DOHH2 (cell line): ENCODE measurements around the gene USP34.
A peak's percentile ranks its signal among the peaks of the same experiment; 100 is the strongest.
"Not testable (repeated sequence)": the region's sequence is repeated elsewhere in the genome, so short reads cannot be mapped to it uniquely, and the experiment has no call there.

Experiments used
- H3F3A ChIP-seq: fragments of 200-600 bp; sonication (generic), shearing (Covaris generic); 2 replicates; pipeline ENCODE4 v1.6.0; 2016; ENCODE audit warnings: antibody characterized with exemption, mild to moderate bottlenecking; ENCODE audit not compliant: control insufficient read depth, insufficient read depth
- H3K27ac ChIP-seq: fragments of 200-600 bp; sonication (generic); 2 replicates; pipeline ENCODE4 v1.5.1; 2014; ENCODE audit warnings: low read depth, mild to moderate bottlenecking, low read length, moderate library complexity
- H3K27me3 ChIP-seq: fragments of 200-600 bp; sonication (generic); 2 replicates; pipeline ENCODE4 v1.6.1; 2014; ENCODE audit warnings: mild to moderate bottlenecking, low read length, mixed read lengths; ENCODE audit not compliant: control insufficient read depth
- H3K36me3 ChIP-seq: fragments of 200-600 bp; sonication (generic); 2 replicates; pipeline ENCODE4 v1.6.1; 2014; ENCODE audit warnings: mild to moderate bottlenecking, low read length, moderate library complexity, mixed read lengths; ENCODE audit not compliant: control insufficient read depth
- H3K4me1 ChIP-seq: fragments of 200-600 bp; sonication (generic); 2 replicates; pipeline ENCODE4 v1.6.1; 2014; ENCODE audit warnings: mild to moderate bottlenecking, low read length, mixed read lengths; ENCODE audit not compliant: control insufficient read depth
- H3K4me2 ChIP-seq: fragments of 200-600 bp; sonication (generic); 2 replicates; pipeline ENCODE4 v1.6.0; 2014; ENCODE audit warnings: mild to moderate bottlenecking, low read length, moderate library complexity
- H3K4me3 ChIP-seq: fragments of 200-600 bp; sonication (generic); 2 replicates; pipeline ENCODE4 v1.5.1; 2014; ENCODE audit warnings: mild to moderate bottlenecking, low read length, mixed read lengths
- H3K79me2 ChIP-seq: fragments of 200-600 bp; sonication (generic); 2 replicates; pipeline ENCODE4 v1.6.1; 2014; ENCODE audit warnings: mild to moderate bottlenecking, low read length, mixed read lengths; ENCODE audit not compliant: control insufficient read depth
- H3K9me2 ChIP-seq: fragments of 200-600 bp; sonication (generic); replicated peaks from 2 replicates; pipeline ENCODE4 v1.6.1; 2014; ENCODE audit warnings: mild to moderate bottlenecking, low read length, mixed read lengths; ENCODE audit not compliant: control insufficient read depth
- H3K9me3 ChIP-seq: fragments of 200-600 bp; sonication (generic); 2 replicates; pipeline ENCODE4 v1.6.1; 2014; ENCODE audit warnings: antibody characterized with exemption, low read length, mixed read lengths; ENCODE audit not compliant: control insufficient read depth, insufficient read depth
- H4K20me1 ChIP-seq: fragments of 200-600 bp; sonication (generic); 2 replicates; pipeline ENCODE4 v1.6.0; 2014; ENCODE audit warnings: low read depth, mild to moderate bottlenecking, antibody characterized with exemption, low read length, moderate library complexity; ENCODE audit not compliant: control insufficient read depth, insufficient read depth
- EZH2phosphoT487 ChIP-seq: fragments of 200-600 bp; sonication (generic); IDR thresholded peaks from 2 replicates; pipeline ENCODE4 v1.6.1; 2017; ENCODE audit warnings: borderline replicate concordance, mild to moderate bottlenecking, antibody characterized with exemption, low read length, moderate library complexity, mixed read lengths
- TF ChIP-seq, protein P1 (sequence below): fragments of 200-600 bp; sonication (generic); IDR thresholded peaks from one replicate; pipeline ENCODE4 v1.5.1; 2014; ENCODE audit warnings: antibody characterized with exemption, mild to moderate bottlenecking, low read depth, low read length; ENCODE audit not compliant: poor library complexity, severe bottlenecking

Gene USP34

DNA sequence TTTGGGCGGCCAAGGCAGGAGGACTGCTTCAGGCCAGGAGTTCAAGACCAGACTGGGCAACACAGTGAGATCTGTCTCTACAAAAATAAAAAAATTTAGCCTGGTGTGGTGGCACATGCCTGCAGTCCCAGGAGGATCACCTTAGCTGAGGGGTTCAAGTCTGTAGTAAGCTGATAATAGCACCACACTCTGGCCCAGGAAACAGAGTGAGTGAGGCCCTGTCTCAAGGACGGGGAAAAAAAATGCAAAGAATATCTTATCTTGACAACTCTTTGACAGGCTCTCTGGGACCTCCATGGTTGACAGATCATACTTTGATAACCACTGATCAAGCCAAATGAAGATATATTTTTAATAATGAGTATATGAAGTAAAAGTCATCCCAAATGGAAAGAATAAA is 22.7 kb downstream of the USP34 start:
- Histone ChIP-seq H3K79me2 (peaks cover 98% of the 10 kb centered on the region), H3K27me3 (no peaks in the 10 kb centered on the region), H3K36me3 (peaks cover 12% of the 10 kb centered on the region; the same call in 1 of the 2 replicates), H3K4me3 (peak overlapping the region; percentile 25), H3K9me3 (no peaks in the 10 kb centered on the region), H3K27ac (peak overlapping the region; percentile 99), H3K4me2 (peak overlapping the region; percentile 99), H3F3A (peaks cover 59% of the 10 kb centered on the region), H4K20me1 (no peaks in the 10 kb centered on the region), H3K9me2 (no peaks in the 10 kb centered on the region), H3K4me1 (peaks cover 96% of the 10 kb centered on the region)
- TF ChIP-seq EZH2phosphoT487, result no peak
- TF ChIP-seq, protein P1, sequence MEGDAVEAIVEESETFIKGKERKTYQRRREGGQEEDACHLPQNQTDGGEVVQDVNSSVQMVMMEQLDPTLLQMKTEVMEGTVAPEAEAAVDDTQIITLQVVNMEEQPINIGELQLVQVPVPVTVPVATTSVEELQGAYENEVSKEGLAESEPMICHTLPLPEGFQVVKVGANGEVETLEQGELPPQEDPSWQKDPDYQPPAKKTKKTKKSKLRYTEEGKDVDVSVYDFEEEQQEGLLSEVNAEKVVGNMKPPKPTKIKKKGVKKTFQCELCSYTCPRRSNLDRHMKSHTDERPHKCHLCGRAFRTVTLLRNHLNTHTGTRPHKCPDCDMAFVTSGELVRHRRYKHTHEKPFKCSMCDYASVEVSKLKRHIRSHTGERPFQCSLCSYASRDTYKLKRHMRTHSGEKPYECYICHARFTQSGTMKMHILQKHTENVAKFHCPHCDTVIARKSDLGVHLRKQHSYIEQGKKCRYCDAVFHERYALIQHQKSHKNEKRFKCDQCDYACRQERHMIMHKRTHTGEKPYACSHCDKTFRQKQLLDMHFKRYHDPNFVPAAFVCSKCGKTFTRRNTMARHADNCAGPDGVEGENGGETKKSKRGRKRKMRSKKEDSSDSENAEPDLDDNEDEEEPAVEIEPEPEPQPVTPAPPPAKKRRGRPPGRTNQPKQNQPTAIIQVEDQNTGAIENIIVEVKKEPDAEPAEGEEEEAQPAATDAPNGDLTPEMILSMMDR, result no peak

DNA sequence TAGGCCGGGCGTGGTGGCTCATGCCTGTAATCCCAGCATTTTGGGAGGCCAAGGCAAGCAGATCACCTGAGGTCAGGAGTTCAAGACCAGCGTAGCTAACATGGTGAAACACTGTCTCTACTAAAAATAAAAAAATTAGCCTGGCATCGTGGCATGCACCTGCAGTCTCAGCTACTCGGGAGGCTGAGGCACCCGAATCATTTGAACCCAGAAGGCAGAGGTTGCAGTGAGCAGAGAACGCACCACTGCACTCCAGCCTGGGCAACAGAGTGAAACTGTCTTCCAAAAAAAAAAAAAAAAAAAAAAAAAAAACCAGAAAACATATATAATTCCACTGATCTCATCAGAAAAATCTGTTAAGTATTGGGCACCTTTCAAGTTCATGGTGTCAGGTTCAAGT is 23.9 kb downstream of the USP34 start:
- H4K20me1 ChIP-seq, H3K9me3 ChIP-seq, H3K27me3 ChIP-seq, H3K9me2 ChIP-seq: not testable (repeated sequence)
- Histone ChIP-seq H3K79me2 (peaks cover 98% of the 10 kb centered on the region), H3K36me3 (peaks cover 17% of the 10 kb centered on the region; the same call in 1 of the 2 replicates), H3K4me3 (peak overlapping the region; percentile 25), H3K4me2 (peak overlapping the region; percentile 99), H3K27ac (peak overlapping the region; percentile 99), H3K4me1 (peaks cover 98% of the 10 kb centered on the region), H3F3A (peaks cover 72% of the 10 kb centered on the region)

DNA sequence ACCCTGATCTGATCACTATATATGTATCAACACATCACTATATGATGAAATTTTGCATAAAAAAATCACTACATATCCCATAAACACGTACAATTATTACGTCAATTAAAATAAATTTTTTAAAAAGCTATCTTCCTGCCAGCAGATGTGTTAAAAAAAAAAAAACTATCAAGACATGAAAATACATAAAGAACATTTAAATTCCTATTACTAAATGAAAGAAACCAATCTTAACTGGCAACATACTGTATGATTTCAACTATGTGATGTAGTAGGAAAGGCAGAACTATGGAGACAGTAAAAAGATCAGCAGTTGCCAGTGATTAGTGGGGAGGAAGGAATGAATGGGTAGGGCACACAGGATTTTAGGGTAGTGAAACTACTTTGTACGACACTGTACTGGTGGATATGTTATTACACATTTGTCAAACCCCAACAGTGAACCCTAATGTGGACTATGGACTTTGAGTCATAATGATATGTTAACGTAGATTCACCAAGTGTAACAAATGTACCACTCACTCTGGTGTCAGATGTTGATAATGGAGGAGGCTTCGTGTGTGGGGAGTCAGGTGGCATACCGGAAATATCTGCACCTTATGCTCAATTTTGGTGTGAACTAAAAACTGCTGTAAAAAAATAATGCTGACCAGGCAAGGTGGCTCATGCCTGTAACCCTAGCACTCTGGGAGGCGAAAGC is 27.4 kb downstream of the USP34 start:
- no peaks in the 10 kb centered on the region for H4K20me1 ChIP-seq
- H3K9me2 ChIP-seq, result no peaks in the 10 kb centered on the region
- peaks cover 98% of the 10 kb centered on the region for H3K79me2 ChIP-seq
- TF ChIP-seq, protein P1, result no peak
- no peak for TF ChIP-seq EZH2phosphoT487
- H3K27me3 ChIP-seq, result no peaks in the 10 kb centered on the region
- no peaks in the 10 kb centered on the region for H3K9me3 ChIP-seq
- H3K4me3 ChIP-seq, result peak overlapping the region; percentile 78
- H3F3A ChIP-seq, result peaks cover 65% of the 10 kb centered on the region
- H3K36me3 ChIP-seq, result peaks cover 14% of the 10 kb centered on the region
- H3K4me2 ChIP-seq, result peak overlapping the region; percentile 99
- H3K27ac ChIP-seq, result peak overlapping the region; percentile 99
- peaks cover 100% of the 10 kb centered on the region for H3K4me1 ChIP-seq

DNA sequence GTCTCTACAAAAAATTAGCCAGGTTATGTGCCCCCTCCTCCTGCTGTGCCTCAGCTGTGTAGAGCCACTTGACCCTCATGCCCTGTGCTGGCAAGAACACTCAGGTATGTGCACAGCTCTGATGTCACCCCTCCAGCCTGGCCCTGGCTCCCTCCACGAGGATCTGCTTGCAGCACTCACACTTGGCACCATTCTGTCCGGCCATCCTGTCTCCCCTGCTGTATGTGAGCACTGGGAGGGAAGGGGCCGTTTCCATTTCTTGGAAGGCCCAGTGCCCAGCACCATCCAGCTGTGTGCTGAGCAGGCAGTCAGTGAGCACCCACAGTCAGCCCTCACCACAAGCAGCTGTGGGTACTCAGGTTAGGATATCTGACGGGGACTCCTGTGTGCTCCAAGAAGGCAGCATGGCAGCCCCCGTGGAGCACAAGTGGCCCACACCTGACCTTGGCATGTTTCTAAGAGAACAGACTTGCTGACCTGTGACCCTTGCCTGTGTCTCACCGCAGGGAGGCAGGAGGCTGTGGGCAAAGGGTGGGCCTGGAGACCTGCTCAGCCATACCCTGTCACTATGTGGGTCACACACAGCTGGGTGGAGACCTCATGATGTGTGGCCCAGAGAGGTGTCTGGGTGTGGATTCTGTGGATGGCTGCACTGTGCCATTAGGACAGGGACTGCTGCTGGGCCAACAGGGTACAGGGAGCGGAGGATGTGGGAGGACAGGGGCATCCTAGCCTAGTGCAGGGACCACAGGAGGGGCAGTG is 31.5 kb downstream of the USP34 start:
- peaks cover 33% of the 10 kb centered on the region for H3F3A ChIP-seq
- no peaks in the 10 kb centered on the region for H3K9me3 ChIP-seq
- H3K27ac ChIP-seq, result peak overlapping the region; percentile 99
- peaks cover 4% of the 10 kb centered on the region; the same call in 1 of the 2 replicates for H4K20me1 ChIP-seq
- peaks cover 11% of the 10 kb centered on the region for H3K36me3 ChIP-seq
- no peak for TF ChIP-seq EZH2phosphoT487
- TF ChIP-seq, protein P1, result no peak
- peaks cover 99% of the 10 kb centered on the region for H3K79me2 ChIP-seq
- H3K4me1 ChIP-seq, result peaks cover 99% of the 10 kb centered on the region
- H3K4me2 ChIP-seq, result peak overlapping the region; percentile 56
- peak overlapping the region; percentile 31 for H3K4me3 ChIP-seq
- no peaks in the 10 kb centered on the region for H3K27me3 ChIP-seq
- H3K9me2 ChIP-seq, result no peaks in the 10 kb centered on the region
